Retina (tissue), 1 donor: ENCODE data around the gene FMR1NB.

Experiments used
- DNase-seq: peaks from one replicate; pipeline ENCODE4 v3.0.0-alpha.2; 2016

FMR1NB gene, protein sequence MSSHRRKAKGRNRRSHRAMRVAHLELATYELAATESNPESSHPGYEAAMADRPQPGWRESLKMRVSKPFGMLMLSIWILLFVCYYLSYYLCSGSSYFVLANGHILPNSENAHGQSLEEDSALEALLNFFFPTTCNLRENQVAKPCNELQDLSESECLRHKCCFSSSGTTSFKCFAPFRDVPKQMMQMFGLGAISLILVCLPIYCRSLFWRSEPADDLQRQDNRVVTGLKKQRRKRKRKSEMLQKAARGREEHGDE

DNA sequence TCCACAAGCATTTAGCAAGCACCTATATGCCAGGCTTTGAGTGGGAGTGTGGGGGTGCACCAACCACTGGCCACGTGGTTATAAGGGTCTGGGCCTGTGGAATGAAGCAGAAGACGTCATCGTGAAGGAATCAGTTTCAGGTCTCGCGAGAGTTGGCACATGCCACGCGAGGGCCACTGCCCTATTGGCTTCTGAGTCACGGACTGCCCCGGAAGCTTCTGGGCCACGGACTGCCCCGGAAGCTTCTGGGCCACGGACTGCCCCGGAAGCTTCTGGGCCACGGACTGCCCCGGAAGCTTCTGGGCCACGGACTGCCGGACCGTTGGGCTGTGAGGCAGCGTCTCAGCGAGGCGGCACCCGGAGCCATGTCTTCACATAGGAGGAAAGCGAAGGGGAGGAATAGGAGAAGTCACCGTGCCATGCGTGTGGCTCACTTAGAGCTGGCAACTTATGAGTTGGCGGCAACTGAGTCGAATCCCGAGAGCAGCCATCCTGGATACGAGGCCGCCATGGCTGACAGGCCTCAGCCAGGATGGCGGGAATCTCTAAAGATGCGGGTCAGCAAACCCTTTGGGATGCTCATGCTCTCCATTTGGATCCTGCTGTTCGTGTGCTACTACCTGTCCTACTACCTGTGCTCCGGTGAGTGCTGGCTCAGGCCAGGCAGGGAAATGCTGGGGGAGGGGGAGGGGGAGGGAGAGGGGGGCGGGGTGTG lies at the start of gene FMR1NB:
Gene FMR1NB, plus strand, starts transcription at position 300 of the 715 bp plus-strand sequence. Its CDS starts 66 bp downstream, at position 366.
- DNase-seq = no peak

DNA sequence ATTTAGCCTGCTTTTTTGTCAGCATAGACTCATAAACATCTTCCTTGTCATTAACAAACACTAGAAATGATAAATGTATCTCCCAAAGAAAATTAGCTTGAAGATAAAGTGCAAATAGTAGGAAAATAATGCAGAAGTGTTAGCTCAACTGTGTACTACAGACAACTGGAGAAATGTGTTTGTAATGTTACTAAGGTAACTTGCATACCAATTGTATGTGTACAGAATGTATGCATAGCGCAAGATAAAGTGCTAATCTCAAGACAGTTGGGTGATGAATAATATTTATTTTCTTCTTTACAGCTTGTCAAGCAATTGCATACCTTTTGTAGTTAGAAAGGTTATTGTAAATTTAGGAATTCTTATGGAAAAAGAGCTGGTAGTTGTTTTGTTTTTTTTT lies 47.3 kb upstream of the FMR1NB start:
- no peak for DNase-seq

DNA sequence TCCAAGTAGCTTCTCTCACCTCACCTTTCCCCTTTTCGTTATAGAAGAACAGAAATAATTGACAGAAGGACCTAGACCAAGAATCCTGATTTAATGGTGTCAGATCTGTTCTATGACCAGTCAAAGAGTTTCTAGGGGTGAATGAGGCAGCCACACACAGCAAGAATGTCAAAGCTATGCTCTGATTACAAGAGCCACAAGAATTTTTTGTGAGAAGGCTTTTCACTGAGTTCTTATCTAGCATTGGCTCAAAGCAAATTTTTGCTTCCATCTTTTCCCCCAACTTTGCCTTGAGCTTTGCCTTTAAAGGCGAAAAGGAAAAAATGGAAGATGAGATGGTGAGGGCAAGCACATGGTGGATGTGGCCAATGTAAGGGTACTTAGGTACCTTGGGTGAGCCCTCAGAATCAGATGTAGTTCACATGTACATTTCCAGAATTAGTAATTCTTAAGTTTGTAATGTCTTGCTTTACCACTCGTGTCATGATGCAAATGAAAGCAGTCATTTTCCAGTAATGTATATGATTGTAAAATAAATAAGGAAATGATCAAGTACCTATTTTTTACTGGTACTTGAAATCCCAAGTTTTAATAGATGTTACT lies 45.9 kb upstream of the FMR1NB start:
- no peak for DNase-seq

- DNase-seq = no peak
Observed at GRCh38 chrX:147945286-147945685, 35.9 kb upstream of the FMR1NB start.

DNA sequence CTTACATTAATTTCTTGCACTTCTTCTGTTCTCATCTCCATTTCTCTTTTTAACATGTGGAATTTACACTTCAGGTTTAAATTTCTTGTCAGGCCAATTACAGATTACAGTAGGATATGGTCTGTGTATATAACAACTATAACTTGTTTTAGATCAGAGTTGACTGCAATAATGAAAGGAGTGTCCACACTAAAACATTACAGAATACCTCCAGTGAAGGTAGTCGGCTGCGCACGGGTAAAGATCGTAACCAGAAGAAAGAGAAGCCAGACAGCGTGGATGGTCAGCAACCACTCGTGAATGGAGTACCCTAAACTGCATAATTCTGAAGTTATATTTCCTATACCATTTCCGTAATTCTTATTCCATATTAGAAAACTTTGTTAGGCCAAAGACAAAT lies 32.6 kb upstream of the FMR1NB start:
- no peak for DNase-seq

GRCh38 chrX:147950352-147950751 lies 30.8 kb upstream of the FMR1NB start:
- DNase-seq = no peak

DNA sequence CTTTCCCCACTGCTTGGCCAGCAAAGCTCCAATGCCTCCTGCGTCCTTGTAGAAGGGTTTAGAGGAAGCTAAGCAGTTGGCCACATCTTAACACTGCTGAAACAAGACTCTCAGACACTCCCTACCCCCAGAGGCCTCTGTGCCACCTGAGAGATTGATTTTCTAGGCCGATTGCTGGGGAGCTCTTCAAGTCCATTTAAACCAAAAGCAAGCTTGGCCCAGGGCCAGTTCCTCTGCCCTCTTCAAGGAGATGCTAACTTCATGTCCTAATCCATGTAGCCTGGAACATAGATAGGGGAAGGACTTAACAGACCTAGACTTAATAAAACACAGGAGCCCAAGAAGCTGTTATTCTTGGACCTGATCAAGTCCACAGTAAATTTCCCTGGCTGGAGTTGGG lies 27.2 kb upstream of the FMR1NB start:
- no peak for DNase-seq

- no peak for DNase-seq
Observed at GRCh38 chrX:147957291-147957690, 23.8 kb upstream of the FMR1NB start.

DNA sequence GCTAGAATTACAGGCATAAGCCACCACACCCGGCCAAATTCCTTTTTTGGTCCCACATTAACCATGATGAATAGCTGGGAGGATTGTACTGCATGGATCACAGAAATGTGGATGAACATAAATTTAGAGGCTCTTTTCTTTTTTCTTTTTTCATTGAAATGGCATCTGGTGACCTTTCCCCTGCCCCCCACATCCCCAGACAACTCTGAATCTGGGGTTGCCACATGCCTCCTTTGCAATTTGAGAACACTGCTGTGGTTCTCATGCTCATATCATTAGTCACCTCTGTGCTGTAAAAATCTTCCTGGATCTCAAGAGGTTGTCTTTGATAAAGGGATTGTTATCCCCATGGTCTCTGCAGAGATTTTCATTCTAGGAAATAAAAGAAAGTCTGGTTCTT lies 22.8 kb upstream of the FMR1NB start:
- no peak for DNase-seq

- no peak for DNase-seq
Observed at GRCh38 chrX:147960722-147961121, 20.4 kb upstream of the FMR1NB start.

GRCh38 chrX:147962476-147962875 lies 18.7 kb upstream of the FMR1NB start:
- no peak for DNase-seq

DNA sequence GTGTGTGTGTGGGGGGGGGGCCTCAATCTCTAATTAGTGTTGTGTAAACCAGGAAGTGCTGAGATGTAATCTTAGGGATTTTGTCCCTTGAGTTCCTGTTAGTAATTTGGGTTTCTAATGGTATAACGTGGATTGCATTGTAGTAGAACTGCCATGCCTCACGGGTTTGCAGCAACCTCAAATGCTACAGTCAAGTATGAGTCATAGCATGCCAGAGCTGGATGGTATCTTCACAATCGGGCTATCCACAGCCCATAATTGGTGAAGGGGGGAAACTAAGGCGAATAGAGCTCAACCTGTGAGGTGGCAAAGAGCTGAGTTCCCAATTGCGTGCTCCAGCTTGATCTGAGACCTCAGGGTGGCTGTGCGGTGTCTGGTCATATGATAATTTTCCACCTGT lies 2.2 kb upstream of the FMR1NB start:
- DNase-seq = no peak

GRCh38 chrX:148020329-148020728 lies 39.2 kb downstream of the FMR1NB start:
- no peak for DNase-seq

DNA sequence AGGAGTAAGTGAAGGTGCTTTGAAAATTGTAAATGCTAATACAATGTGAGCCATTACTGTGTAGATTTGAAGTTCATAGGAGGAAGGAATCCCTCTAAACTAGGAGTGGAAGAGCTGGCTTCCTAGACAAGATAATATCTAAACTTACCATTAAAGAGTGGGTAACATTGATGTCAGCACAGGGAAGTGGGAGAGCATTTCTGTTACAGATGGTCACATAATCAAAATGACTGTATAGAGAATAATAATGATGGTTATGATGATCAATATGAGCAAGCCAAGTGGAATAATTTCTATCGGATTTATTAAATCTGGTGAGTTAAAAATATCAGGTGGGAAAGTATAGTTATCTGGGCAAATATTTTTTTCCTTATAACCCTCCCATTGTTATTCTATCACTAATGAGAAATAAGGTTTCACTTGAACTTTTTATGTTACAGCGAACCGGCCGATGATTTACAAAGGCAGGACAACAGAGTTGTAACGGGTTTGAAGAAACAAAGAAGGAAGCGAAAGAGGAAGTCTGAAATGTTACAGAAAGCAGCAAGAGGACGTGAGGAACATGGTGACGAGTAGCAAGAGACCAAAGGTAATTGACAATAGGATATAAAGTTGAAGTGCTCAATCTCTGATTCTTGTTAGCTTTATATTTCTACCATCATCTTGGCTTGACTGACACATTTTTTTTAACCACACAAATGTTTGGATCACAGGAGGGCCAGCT lies 43.5 kb downstream of the FMR1NB start:
- DNase-seq = no peak

- no peak for DNase-seq
Observed at GRCh38 chrX:148035380-148035779, 54.2 kb downstream of the FMR1NB start.

- no peak for DNase-seq
Observed at GRCh38 chrX:148037020-148037419, 55.9 kb downstream of the FMR1NB start.

GRCh38 chrX:148043271-148043855 lies 62.2 kb downstream of the FMR1NB start:
- DNase-seq = no peak

- DNase-seq = no peak
Observed at GRCh38 chrX:148047200-148047599, 66.1 kb downstream of the FMR1NB start.

DNA sequence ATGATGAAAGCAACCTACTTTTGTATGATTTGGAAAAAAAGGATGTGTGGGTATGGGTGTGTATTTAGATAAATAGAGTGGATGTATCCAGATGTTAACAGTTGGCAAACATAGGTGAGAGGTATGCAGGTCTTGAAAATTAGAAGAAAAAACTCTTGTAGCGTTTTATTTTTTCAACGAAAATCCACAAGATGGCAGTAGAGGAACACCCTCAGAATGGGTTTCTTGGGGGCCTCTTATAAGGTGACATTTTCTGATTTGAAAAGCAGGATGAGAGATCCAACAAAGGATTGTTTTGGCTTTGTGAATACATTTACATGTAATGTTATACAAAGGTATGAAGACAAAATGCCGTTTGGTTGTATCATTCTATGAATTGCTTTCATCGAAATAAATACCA lies 68.3 kb downstream of the FMR1NB start:
- peak; percentile 31 for DNase-seq

GRCh38 chrX:148051973-148052372 lies 70.8 kb downstream of the FMR1NB start:
- DNase-seq = no peak

- no peak for DNase-seq
Observed at GRCh38 chrX:148067285-148067684, 86.1 kb downstream of the FMR1NB start.

- no peak for DNase-seq
Observed at GRCh38 chrX:148069759-148070503, 88.8 kb downstream of the FMR1NB start.
